Type B pancreatic cell (in vitro differentiated cells): Measurements from ENCODE around the gene HLA-DQB2. TPM values are rescaled to one million over a fixed set of nuclear protein-coding genes. Genes with fewer than 3 reads are reported as not detected.

Experiments
- DNase-seq: peaks from one replicate; pipeline ENCODE4 v3.0.0; 2021; ENCODE audit warnings: mixed read lengths; ENCODE audit not compliant: unreplicated experiment; ENCODE audit errors: extremely low spot score
- H3K27ac Mint-ChIP-seq: 2 replicates; pipeline ENCODE4 v1.8.0; 2021; ENCODE audit warnings: mild to moderate bottlenecking, mixed read lengths
- H3K27me3 Mint-ChIP-seq: 2 replicates; pipeline ENCODE4 v1.8.0; 2021; ENCODE audit warnings: mixed read lengths
- H3K36me3 Mint-ChIP-seq: 2 replicates; pipeline ENCODE4 v1.8.0; 2021; ENCODE audit warnings: mixed read lengths
- H3K4me1 Mint-ChIP-seq: one replicate; pipeline ENCODE4 v1.8.0; 2021; ENCODE audit warnings: mixed read lengths; ENCODE audit not compliant: unreplicated experiment
- H3K4me3 Mint-ChIP-seq: 2 replicates; pipeline ENCODE4 v1.8.0; 2021; ENCODE audit warnings: mild to moderate bottlenecking, mixed read lengths
- H3K9me3 Mint-ChIP-seq: 2 replicates; pipeline ENCODE4 v1.8.0; 2021; ENCODE audit warnings: mixed read lengths
- CTCF ChIP-seq: fragments of 200-600 bp; sonication (generic); conservative IDR thresholded peaks from 2 replicates; pipeline ENCODE4 v1.5.0; 2021; ENCODE audit warnings: antibody characterized with exemption, mild to moderate bottlenecking
- microRNA-seq: library from miRNA; unstranded; fragments of <30 nt; microRNA quantifications from one replicate; pipeline ENCODE4, GENCODE V29; 2020
- total RNA-seq: library from RNA; stranded (reverse); gene quantifications from 2 replicates; pipeline ENCODE4 v1.2.1, GENCODE V29; 2021; ENCODE audit warnings: low replicate concordance

The HLA-DQB2 gene
- total RNA-seq, 1 donor from 2014 or later = not detected

GRCh38 chr6:32716396-32716795 lies 46.9 kb downstream of the HLA-DQB2 start:
- TF ChIP-seq CTCF = no peak
- H3K9me3 Mint-ChIP-seq = no peaks in the 10 kb centered on the region

GRCh38 chr6:32713241-32713640 lies 50.1 kb downstream of the HLA-DQB2 start:
- H3K36me3 Mint-ChIP-seq = no peaks in the 10 kb centered on the region
- TF ChIP-seq CTCF = no peak
- H3K27me3 Mint-ChIP-seq = peaks cover 15% of the 10 kb centered on the region
- no peak overlapping the region for H3K4me3 Mint-ChIP-seq
- H3K27ac Mint-ChIP-seq = no peak overlapping the region
- no peaks in the 10 kb centered on the region for H3K4me1 Mint-ChIP-seq
- DNase-seq = no peak
- H3K9me3 Mint-ChIP-seq = no peaks in the 10 kb centered on the region

More at GRCh38 chr6:32716396-32716795, 46.9 kb downstream of the HLA-DQB2 start:
- Mint-ChIP-seq H3K27ac (no peak overlapping the region), H3K36me3 (no peaks in the 10 kb centered on the region), H3K4me1 (no peaks in the 10 kb centered on the region), H3K27me3 (peaks cover 11% of the 10 kb centered on the region), H3K4me3 (no peak overlapping the region)
- DNase-seq = no peak

GRCh38 chr6:32709625-32710024 lies 53.7 kb downstream of the HLA-DQB2 start:
- H3K4me3 Mint-ChIP-seq = no peak overlapping the region
- DNase-seq = no peak
- TF ChIP-seq CTCF = no peak
- H3K27me3 Mint-ChIP-seq = peaks cover 15% of the 10 kb centered on the region
- H3K36me3 Mint-ChIP-seq = no peaks in the 10 kb centered on the region
- H3K4me1 Mint-ChIP-seq = no peaks in the 10 kb centered on the region
- no peaks in the 10 kb centered on the region for H3K9me3 Mint-ChIP-seq
- H3K27ac Mint-ChIP-seq = no peak overlapping the region

Small RNA genes within 50 kb of the gene (microRNA-seq; reads per million reads assigned to microRNA genes)
- not detected for gene MIR3135B

Other genes with a start within 250 kb of the HLA-DQB2 start
- gene HLA-DRB5, start 233.2 kb downstream of the HLA-DQB2 start, total RNA-seq = 9.2 and 22.1 TPM in 2 replicates
- 24.3 and 88.9 TPM in 2 replicates for gene HLA-DRB1, start 173.7 kb downstream of the HLA-DQB2 start, total RNA-seq
- not detected in 2 replicates for gene HLA-DQA1, start 126.1 kb downstream of the HLA-DQB2 start, total RNA-seq
- gene HLA-DQB1, start 96.9 kb downstream of the HLA-DQB2 start, total RNA-seq = 5.1 and 12.8 TPM in 2 replicates
- not detected in 2 replicates for gene HLA-DQA2, start 22.1 kb downstream of the HLA-DQB2 start, total RNA-seq
- gene HLA-DOB, start 53.5 kb upstream of the HLA-DQB2 start, total RNA-seq = 0.88 TPM in 1 of 2 replicates, not detected in the other
- 22.0 and 49.7 TPM in 2 replicates for gene TAP2, start 75.2 kb upstream of the HLA-DQB2 start, total RNA-seq
- 17.3 and 36.8 TPM in 2 replicates for gene PSMB8, start 80.5 kb upstream of the HLA-DQB2 start, total RNA-seq
- 16.7 and 38.4 TPM in 2 replicates for gene TAP1, start 90.2 kb upstream of the HLA-DQB2 start, total RNA-seq
- gene PSMB9, start 90.7 kb upstream of the HLA-DQB2 start, total RNA-seq = 5.7 and 16.9 TPM in 2 replicates
- 0.43 and 0.80 TPM in 2 replicates for gene HLA-DMB, start 177.5 kb upstream of the HLA-DQB2 start, total RNA-seq
- 1.5 and 2.0 TPM in 2 replicates for gene HLA-DMA, start 189.6 kb upstream of the HLA-DQB2 start, total RNA-seq
- gene BRD2, start 205.1 kb upstream of the HLA-DQB2 start, total RNA-seq = 212 and 241 TPM in 2 replicates
- gene HLA-DOA, start 246.1 kb upstream of the HLA-DQB2 start, total RNA-seq = 0.52 and 2.5 TPM in 2 replicates